ENCODE data around the gene FAM200C.

FAM200C gene

DNA sequence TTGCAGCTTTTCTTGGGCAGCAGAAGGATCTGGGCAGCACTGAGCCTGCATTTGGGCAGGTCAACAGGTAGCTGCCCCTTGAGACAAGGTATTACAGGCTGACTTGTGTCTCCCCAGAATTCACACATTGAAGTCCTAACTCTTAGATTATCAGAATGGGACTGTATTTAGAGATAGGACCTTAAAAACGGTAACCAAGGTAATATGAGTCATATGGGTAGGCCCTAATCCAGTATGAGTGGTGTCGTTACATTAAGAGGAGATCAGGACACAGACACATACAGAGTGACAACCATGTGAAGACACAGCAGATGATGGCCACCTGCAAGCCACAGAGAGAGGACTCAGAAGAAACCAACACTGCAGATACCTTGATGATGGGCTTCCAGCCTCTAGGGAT lies 32.6 kb downstream of the FAM200C start:
- no peak for DNase-seq (ENCODE audit: low read depth)

DNA sequence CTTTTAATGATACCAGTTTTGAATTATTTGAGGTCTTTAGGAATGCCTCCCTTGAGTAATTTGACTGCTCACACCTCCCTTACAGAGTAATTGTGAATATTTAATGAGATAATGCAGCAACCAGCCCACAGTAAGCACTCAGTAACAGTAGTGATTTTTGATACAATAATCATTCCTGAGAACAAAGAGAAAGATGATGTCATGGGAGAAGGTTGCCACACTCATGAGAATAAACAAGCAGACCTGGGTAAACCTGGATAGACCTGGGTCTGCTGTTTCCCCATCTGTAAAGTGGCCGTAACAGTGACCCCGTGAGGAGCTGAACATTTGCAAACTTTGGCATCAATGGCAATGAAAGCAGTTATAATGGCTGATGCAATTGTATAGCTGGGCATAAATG lies 33.6 kb downstream of the FAM200C start:
- DNase-seq (ENCODE audit: low read depth): no peak

DNA sequence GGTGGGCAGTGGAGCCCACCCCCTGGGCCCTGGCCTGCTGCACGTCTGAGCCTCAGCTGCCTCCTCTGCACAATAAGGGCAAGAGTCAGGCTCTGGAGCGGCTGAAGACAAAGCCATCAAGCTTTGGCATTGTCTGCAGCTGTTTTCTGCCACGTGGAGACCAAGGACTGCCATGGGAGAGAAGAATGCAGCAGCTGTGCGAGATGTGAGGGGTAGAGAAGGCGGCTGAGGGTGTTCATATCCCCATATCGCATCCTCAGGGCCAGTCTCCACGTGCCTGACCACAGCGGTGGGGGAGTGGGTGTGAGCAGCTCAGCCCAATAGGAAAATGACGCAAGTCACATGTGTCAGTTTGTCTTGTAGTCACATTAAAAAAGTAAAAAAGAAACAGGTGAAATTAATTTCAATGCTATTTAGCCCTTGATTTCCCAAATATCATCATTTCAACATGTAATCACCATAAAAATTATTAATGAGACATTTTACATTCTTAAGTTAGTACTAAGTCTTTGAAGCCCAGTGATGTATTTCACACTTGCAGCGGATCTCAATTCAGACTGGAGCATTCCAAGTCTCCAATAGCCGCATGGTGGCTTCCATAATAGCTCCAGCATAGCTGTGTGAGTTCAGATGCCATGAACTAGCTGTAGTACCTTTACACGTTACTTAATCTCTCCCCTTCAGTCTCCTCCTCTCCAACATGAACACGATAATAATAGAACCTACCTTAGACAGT lies 36.0 kb downstream of the FAM200C start:
- DNase-seq (ENCODE audit: low read depth): no peak

DNA sequence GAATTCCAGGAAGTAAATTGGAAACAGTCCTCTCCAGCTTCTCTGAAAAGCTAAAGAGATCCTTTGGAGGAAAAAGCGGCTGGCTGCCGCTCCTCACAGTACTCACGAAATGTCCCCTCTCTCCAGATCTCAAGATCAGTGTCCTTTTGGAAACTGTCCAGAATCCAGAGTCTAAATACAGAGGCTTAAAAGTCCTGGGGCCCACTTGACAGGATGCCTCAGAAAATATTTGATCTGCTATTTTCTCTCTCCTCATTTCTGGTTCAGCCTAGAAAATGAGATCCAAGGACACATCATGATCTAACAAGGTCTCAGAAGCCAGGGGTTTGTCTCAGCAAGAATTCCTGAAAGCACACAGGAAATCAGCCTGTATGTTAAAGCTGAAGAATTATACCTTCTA lies 36.6 kb downstream of the FAM200C start:
- no peak for DNase-seq (ENCODE audit: low read depth)

DNA sequence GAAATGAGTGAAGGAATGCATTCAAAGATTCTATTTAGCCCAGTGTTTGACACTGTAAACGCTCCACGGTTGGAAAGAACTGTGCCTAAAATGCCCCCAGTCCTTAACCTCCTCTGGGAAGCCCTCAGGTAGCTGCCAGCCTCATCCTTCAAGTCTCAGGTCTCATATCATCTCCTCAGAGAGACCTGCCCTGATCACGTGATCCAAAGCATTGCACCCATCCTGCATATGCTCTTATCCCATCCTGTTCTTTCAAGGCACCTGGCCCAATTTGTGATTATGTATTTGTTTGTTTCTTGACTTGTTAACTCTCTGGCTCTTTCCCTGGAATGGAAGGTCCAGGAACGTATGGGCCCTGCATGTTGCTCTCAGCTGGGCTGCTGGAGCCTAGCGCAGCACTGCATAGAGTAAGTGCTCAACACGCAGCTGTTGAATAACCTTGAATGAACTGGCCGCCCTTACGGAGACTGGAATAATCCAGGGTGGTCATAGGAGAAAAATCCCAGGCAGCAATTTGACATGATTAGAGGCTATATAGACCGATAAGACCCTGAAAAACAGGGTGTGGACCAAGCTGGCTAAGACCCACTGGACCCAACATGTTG lies 38.1 kb downstream of the FAM200C start:
- DNase-seq (ENCODE audit: low read depth): no peak

DNA sequence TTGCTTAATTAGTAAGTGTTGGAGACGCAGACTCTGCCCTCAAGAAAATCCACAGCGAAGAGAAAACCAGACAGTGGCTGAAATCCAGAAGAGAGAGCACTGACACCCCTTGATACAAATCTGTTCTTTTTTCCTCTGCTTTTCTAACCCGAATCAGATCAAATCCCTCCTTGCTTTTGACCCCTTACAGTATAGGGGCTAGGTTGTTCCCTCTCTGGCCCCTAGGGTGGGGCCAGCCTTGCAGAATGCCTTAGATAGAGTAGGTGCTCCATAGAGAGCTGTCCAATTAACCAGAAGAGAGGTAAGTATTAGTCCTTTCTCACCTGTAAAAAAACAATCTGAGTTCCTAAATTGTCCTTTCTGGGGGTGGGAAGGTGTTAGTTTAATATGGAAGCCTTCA lies 39.5 kb downstream of the FAM200C start:
- DNase-seq (ENCODE audit: low read depth): no peak

DNA sequence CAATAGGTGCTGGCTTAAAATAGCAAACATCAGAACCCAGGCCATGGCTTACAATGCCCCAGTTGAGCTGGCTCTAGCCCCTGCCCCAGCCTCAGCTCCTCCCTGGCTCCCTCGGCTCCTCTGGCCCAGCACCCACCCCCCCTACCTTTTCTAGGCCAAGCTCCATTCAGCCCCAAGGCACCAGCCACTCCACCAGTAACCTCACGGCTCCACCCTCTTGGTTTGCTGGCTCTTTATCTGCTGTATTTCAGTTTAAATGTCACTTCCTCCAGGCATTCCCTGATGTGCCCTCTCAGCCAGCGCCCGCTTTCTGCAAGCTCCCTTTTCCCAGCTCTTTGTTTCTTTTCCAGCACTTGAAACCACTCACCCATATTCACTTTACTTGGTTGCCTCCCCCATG lies 40.0 kb downstream of the FAM200C start:
- no peak for DNase-seq (ENCODE audit: low read depth)

DNA sequence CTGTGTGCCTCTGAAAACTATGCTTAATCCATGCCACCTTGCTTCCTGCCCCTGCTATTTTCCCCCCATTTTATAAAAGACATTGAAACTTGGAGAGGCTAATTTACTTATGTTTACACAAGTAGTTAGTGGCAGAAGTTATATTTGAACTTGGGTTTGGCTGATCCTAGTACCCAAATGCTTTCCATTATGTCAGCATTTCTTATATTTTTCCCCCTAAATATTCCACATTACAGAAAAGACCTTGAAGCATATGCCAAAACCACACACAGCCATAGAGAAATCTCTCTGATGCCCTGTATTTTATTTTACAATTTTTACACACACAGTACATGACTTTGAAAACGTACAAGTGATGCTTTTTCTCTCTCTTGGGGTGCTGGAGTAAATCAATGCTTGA lies 40.6 kb downstream of the FAM200C start:
- no peak for DNase-seq (ENCODE audit: low read depth)

DNA sequence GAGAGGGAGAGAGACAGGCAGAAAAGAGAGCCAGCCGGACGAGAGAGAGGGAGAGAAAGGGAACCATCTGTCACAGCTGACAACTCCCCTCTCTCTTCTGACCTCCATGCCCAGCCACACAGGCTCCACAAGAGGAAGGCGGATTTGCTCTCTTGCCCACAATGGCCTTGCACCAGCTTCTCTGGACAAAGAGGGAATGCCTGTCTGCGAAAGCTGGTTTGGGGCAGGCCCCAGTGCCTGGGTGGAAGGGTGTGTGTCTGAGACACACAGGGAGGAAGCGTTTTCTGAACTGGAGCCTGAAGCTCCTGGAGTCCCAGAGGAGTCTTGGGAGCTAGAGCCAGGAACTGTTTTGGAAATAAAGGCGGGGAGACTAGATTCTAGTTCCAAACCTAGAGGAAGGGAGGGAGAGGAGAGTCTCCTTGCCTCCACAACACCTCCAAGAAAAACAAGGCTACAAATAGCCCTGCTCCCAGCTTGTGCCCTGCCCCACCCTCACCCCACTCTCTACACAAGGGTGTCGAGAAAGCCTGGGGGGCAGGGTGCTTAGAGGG lies 41.9 kb downstream of the FAM200C start:
- DNase-seq (ENCODE audit: low read depth): no peak

DNA sequence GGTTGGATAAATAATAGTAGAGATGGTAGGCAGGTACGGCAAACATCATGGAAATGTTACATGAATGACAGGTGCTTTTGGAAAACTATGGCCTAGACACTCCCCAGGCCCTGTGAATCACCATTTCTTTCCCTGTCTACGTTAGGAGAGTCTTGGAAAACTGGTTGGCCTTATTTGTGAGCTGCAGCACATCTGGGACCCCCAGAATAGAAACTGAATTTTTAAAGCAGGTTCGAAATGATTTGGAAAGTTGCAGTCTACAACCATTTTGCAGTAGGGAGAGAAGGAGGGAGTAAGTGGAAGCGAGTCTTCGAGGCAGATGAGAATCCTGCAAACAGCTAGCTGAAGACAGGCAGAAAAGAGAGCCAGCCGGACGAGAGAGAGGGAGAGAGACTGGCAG lies 42.5 kb downstream of the FAM200C start:
- no peak for DNase-seq (ENCODE audit: low read depth)

DNA sequence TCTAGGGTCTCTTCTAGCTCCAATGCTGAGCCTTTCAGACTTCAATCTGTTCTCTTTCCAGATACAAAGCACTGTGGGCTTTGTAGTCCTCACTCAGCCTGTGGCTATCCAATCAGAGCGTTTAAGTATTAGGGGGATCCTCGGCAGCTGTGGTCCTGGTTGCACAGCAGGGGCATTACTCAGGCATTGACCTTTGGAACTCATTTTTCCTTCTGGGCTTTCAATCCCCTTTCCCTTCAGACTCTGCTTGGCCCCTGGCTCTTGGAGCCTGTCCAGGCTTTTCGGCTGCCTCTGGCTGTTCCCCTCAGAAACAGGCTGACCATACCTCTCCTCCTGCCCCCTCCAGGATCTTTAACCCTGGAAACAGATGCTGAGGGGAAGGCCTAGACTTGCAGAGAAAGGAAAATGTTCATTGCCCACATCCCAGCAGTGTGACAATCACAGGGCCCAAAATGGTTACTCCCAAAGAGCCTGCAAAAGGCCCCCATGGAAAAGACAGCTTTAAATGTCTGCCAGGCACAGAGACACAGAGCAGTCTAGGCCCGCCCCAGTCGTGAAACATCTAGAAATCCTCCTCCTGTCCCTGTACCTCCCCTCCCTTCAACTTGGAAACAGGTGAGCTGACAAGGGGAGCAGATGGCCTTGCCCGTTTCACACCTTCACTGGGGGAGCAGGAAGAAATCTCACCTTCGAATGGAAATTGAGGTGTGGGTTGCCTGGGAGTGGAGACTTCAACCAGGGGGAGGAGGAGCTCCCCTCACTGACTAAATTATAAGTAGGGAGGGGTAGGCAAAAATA lies 43.1 kb downstream of the FAM200C start:
- no peak for DNase-seq (ENCODE audit: low read depth)

DNA sequence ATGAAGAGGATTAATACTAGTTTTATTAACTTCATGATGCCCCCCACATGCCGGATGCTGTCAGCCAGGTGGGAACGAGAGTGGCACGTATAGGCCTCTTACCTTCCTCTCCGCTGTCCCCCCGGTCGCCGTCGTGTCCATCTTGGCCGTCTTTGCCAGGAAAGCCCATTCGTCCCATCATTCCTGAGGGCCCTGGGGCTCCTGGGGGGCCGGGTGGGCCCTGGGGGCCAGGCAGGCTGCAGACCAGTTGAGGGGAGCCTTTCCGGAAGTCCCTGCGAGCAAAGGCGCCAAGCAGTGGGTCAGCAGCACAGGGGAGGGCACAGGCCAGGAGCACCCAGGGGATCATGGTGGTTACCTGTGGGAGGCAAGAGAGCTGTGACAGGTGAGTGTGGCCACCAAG lies 45.2 kb downstream of the FAM200C start:
- no peak for DNase-seq (ENCODE audit: low read depth)

DNA sequence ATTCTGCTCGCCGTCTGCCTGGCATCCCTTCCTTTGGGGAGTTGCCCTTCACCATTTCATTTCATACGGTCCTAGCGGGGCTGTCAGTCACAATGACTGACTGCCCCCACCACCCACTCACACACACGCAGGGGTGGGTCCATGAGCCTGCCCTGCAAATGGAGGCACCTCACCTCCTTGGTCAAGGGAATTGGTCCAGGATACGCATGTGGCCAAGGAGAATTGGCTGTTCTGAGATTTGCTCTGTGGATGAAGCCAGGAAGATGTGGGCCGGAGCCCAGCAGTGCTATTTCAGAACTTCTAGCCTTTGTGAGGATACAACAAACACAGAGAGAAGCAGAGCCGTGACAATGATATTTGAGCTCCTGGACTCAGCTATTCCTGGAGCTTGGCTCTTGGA lies 46.5 kb downstream of the FAM200C start:
- no peak for DNase-seq (ENCODE audit: low read depth)

DNA sequence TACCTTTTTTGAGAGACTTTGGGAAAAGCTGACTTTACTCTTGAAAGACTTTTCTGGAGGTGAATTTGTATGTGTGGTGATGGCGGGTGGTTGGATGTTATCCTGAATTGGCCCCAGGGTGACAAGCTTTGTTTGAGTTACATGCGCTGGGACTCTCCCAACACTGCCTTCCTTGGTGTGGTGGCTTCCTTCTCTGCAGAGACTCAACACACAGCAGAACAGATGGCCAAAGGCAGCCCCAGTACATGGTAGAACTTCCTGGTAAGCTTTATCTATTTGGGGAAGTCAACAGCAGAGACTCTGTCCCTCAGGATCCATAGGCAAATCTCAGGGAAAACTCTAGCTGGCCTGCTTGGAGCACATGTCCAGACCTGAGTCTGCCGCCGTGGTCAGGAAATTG lies 47.5 kb downstream of the FAM200C start:
- DNase-seq (ENCODE audit: low read depth): no peak

DNA sequence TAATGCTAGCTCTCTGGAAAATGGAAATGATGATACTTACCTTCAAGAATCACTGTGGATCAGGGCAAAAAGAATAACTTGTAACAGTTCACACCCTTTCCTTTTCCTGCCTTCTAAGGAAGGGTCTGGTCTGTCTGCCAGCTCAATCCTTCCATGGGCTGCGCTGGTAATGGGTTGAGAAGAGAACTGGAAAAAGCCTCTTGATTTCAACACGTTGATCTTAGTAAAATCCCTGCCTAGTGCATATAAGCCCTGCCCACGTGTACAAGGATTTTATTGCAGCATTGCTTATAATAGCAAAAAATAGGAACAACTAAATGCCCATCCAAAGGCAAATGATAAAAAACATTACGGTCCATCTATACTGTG lies 49.9 kb downstream of the FAM200C start:
- DNase-seq (ENCODE audit: low read depth): no peak

DNA sequence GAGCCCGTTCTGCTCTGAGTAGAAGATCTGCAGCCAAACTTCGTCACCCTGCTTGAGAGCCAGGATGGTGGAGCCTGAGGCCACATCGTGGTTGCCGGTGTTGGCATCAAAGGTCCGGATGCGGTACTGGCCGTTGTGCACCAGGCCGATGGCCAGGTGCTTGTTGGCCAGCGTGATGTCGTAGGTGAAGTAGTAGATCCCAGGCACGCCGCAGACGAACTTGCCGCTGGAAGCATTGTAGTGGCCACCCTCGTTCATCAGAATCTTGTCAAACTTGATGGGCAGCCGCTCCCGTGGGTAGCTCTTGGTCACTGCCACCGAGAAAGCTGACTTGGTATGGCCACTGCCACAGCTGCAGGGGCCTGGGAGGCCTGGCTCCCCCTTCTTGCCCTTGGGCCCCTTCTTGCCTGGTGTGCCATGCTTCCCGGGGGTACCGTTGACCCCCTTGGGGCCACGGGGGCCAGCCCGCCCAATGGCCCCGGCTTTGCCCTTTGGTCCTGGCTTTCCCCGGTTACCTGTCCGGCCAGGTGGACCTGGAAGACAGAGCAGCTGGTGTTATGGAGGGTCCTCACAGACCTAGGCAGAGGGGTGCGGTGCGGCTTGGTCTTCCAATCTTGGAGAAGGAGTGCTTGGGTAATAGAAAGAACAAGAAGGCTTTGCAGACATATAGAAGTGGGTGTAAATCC lies 50.5 kb downstream of the FAM200C start:
- no peak for DNase-seq (ENCODE audit: low read depth)

DNA sequence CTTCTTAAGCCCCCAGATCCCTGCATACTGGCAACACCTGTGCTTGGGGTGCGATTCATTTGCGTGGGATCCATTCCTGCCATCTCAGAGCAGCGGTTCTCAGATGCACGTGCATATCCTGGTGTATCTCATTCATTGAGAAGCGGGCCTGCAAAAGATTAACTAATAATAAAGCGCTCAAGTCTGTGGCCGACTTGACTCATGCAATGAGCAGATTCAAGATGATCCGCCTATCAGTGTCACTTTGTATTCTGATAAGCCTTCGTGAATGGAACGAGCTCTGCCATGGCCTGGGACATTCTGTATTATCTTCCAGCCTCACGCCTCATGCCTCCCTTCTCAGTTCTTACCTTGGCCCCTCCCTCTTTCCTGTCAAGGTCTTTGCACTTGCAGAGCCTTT lies 51.8 kb downstream of the FAM200C start:
- no peak for DNase-seq (ENCODE audit: low read depth)

DNA sequence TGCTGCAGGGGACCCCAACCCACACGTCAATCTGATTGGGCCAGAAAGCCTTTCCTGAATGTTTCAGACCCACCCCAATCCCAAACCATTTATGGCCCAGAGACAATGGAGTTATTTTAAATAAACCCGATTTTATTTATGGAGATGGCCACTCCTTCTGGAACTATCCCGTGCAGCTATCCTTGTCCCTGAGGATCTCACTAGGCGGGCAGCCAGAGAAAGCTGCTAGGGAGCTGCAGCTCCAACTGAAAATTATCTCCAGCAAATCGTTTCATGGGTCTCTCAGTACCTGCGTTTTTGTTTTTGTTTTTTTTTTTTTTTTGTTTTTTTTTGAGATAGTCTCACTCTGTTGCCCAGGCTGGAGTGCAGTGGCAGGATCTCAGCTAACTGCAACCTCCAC lies 52.4 kb downstream of the FAM200C start:
- no peak for DNase-seq (ENCODE audit: low read depth)

All from T follicular helper cell (primary cell).